Activated B cell treated with CpG ODN at 0.5 μM for 24 hours (primary cell): ENCODE measurements around the gene DEPDC5. TPM values are rescaled to one million over a fixed set of nuclear protein-coding genes. Genes with fewer than 3 reads are reported as not detected.
A peak's percentile ranks its signal among the peaks of the same experiment; 100 is the strongest.

Source experiments
- ATAC-seq: fragments of 200-7000 bp; cut with Tn5 transposase; one replicate; pipeline ENCODE4 v1.10.0; 2021; ENCODE audit warnings: low read depth, mild to moderate bottlenecking, moderate library complexity
- CTCF ChIA-PET: fragments of 350-600 bp; sonication (Branson Sonifier 250); formaldehyde crosslinking; loops from one replicate; lab custom pipeline; 2021; ENCODE audit warnings: antibody characterized with exemption; lab: Charles Lee
- POLR2A ChIA-PET: fragments of 350-600 bp; sonication (Branson Sonifier 250); formaldehyde crosslinking; loops from one replicate; lab custom pipeline; 2021; ENCODE audit warnings: antibody characterized with exemption; lab: Charles Lee
- DNase-seq: peaks from one replicate; pipeline ENCODE4 v3.0.0; 2022
- H3K27ac Mint-ChIP-seq: one replicate; pipeline ENCODE4 v1.8.0; 2020; ENCODE audit warnings: mixed read lengths
- H3K27me3 Mint-ChIP-seq: one replicate; pipeline ENCODE4 v1.8.0; 2021; ENCODE audit warnings: mixed read lengths
- H3K36me3 Mint-ChIP-seq: one replicate; pipeline ENCODE4 v1.8.0; 2021; ENCODE audit warnings: low read depth, mixed read lengths
- H3K4me1 Mint-ChIP-seq: one replicate; pipeline ENCODE4 v1.8.0; 2021; ENCODE audit warnings: mixed read lengths
- H3K4me3 Mint-ChIP-seq: one replicate; pipeline ENCODE4 v1.8.0; 2020; ENCODE audit warnings: mild to moderate bottlenecking, mixed read lengths
- H3K9me3 Mint-ChIP-seq: one replicate; pipeline ENCODE4 v1.8.0; 2020; ENCODE audit warnings: mixed read lengths
- CTCF ChIP-seq: fragments of 200-600 bp; IDR thresholded peaks from one replicate; pipeline ENCODE4 v1.8.0; 2022; ENCODE audit warnings: antibody characterized with exemption, mild to moderate bottlenecking
- intact Hi-C: fragments of 100-400 bp; cut with micrococcal nuclease; formaldehyde crosslinking; loops from one replicate; pipeline ENCODE4 v1.15.1; 2024
- total RNA-seq: library from RNA; stranded (reverse); gene quantifications from 2 replicates; pipeline ENCODE4 v1.2.3, GENCODE V29; 2022

Gene DEPDC5
- total RNA-seq, 1 donor from 2014 or later: 79.1 TPM

- intact Hi-C loops: no loop called here
- no peak overlapping the region for H3K4me3 Mint-ChIP-seq
- ChIA-PET CTCF (no interaction called here), POLR2A (no interaction called here)
- no peaks in the 10 kb centered on the region for H3K4me1 Mint-ChIP-seq
- no peak for TF ChIP-seq CTCF
- H3K27ac Mint-ChIP-seq: peak overlapping the region; percentile 0
- peaks cover 62% of the 10 kb centered on the region for H3K36me3 Mint-ChIP-seq
- no peaks in the 10 kb centered on the region for H3K9me3 Mint-ChIP-seq
- no peak for ATAC-seq
- no peak for DNase-seq
- no peaks in the 10 kb centered on the region for H3K27me3 Mint-ChIP-seq
Observed at GRCh38 chr22:31853736-31854495, 100.1 kb downstream of the DEPDC5 start.

GRCh38 chr22:31857247-31857646 lies 103.4 kb downstream of the DEPDC5 start:
- no peaks in the 10 kb centered on the region for H3K4me1 Mint-ChIP-seq
- ATAC-seq (no peak), DNase-seq (no peak)
- H3K36me3 Mint-ChIP-seq: peaks cover 63% of the 10 kb centered on the region
- no peak overlapping the region for H3K4me3 Mint-ChIP-seq
- no peak for TF ChIP-seq CTCF
- no peaks in the 10 kb centered on the region for H3K27me3 Mint-ChIP-seq
- H3K9me3 Mint-ChIP-seq: no peaks in the 10 kb centered on the region
- ChIA-PET POLR2A (no interaction called here), CTCF (no interaction called here)
- no peak overlapping the region for H3K27ac Mint-ChIP-seq
- intact Hi-C loops: no loop called here

- intact Hi-C loops: no loop called here
- POLR2A ChIA-PET: no interaction called here
- CTCF ChIA-PET: no interaction called here
- Mint-ChIP-seq H3K4me3 (no peak overlapping the region), H3K9me3 (no peaks in the 10 kb centered on the region), H3K27me3 (no peaks in the 10 kb centered on the region), H3K36me3 (peaks cover 53% of the 10 kb centered on the region), H3K27ac (no peak overlapping the region), H3K4me1 (no peaks in the 10 kb centered on the region)
- ATAC-seq (no peak), DNase-seq (no peak)
- no peak for TF ChIP-seq CTCF
Observed at GRCh38 chr22:31861226-31861840, 107.5 kb downstream of the DEPDC5 start.

- CTCF ChIA-PET: no interaction called here
- TF ChIP-seq CTCF: no peak
Observed at GRCh38 chr22:31866918-31867317, 113.1 kb downstream of the DEPDC5 start.

GRCh38 chr22:31867386-31868153 lies 113.8 kb downstream of the DEPDC5 start:
- Mint-ChIP-seq H3K9me3 (no peaks in the 10 kb centered on the region), H3K27ac (no peak overlapping the region), H3K27me3 (no peaks in the 10 kb centered on the region), H3K36me3 (peaks cover 71% of the 10 kb centered on the region), H3K4me3 (no peak overlapping the region), H3K4me1 (peaks cover 18% of the 10 kb centered on the region)
- ChIA-PET CTCF (no interaction called here), POLR2A (no interaction called here)
- intact Hi-C loops: no loop called here
- DNase-seq (no peak), ATAC-seq (no peak)
- TF ChIP-seq CTCF: no peak

More at GRCh38 chr22:31866918-31867317, 113.1 kb downstream of the DEPDC5 start:
- POLR2A ChIA-PET: no interaction called here
- DNase-seq (no peak), ATAC-seq (no peak)
- H3K4me1 Mint-ChIP-seq: peaks cover 18% of the 10 kb centered on the region
- H3K4me3 Mint-ChIP-seq: no peak overlapping the region
- H3K27me3 Mint-ChIP-seq: no peaks in the 10 kb centered on the region
- no peak overlapping the region for H3K27ac Mint-ChIP-seq
- H3K36me3 Mint-ChIP-seq: peaks cover 65% of the 10 kb centered on the region
- H3K9me3 Mint-ChIP-seq: no peaks in the 10 kb centered on the region
- intact Hi-C loops: no loop called here
